Glutamatergic neuron (in vitro differentiated cells): ENCODE measurements around the gene DPPA2. TPM values are rescaled to one million over a fixed set of nuclear protein-coding genes. Genes with fewer than 3 reads are reported as not detected.

Experiments
- DNase-seq: peaks from one replicate; pipeline ENCODE4 v3.0.0; 2022
- H3K27ac Mint-ChIP-seq: one replicate; pipeline ENCODE4 v1.8.0; 2020; ENCODE audit warnings: mild to moderate bottlenecking, mixed read lengths, inconsistent platforms; ENCODE audit not compliant: unreplicated experiment
- H3K27me3 Mint-ChIP-seq: one replicate; pipeline ENCODE4 v1.8.0; 2020; ENCODE audit warnings: mild to moderate bottlenecking, moderate library complexity, mixed read lengths, inconsistent platforms; ENCODE audit not compliant: unreplicated experiment
- H3K36me3 Mint-ChIP-seq: one replicate; pipeline ENCODE4 v1.8.0; 2020; ENCODE audit warnings: mild to moderate bottlenecking, mixed read lengths, inconsistent platforms; ENCODE audit not compliant: unreplicated experiment
- H3K4me1 Mint-ChIP-seq: one replicate; pipeline ENCODE4 v1.8.0; 2020; ENCODE audit warnings: mild to moderate bottlenecking, low read depth, mixed read lengths, inconsistent platforms; ENCODE audit not compliant: unreplicated experiment
- H3K4me3 Mint-ChIP-seq: one replicate; pipeline ENCODE4 v1.8.0; 2020; ENCODE audit warnings: mild to moderate bottlenecking, mixed read lengths, inconsistent platforms; ENCODE audit not compliant: unreplicated experiment
- H3K9me3 Mint-ChIP-seq: one replicate; pipeline ENCODE4 v1.8.0; 2020; ENCODE audit warnings: mild to moderate bottlenecking, moderate library complexity, mixed read lengths, inconsistent platforms; ENCODE audit not compliant: unreplicated experiment
- total RNA-seq: library from RNA; stranded (reverse); fragmentation: NEBNext Ultra II Directional; extraction: Animal tissue kit (Norgen Biotek cat#: 25700); gene quantifications from one replicate; pipeline ENCODE4 v1.2.1, GENCODE V29; 2021; ENCODE audit not compliant: unreplicated experiment
- TF ChIP-seq, protein P1 (sequence below): fragments of 200-600 bp; sonication (generic); IDR thresholded peaks from one replicate; pipeline ENCODE4 v1.5.0; 2021; ENCODE audit not compliant: partially characterized antibody, unreplicated experiment

DPPA2 gene
- total RNA-seq, 1 donor from 2014 or later = 0.42 TPM

DNA sequence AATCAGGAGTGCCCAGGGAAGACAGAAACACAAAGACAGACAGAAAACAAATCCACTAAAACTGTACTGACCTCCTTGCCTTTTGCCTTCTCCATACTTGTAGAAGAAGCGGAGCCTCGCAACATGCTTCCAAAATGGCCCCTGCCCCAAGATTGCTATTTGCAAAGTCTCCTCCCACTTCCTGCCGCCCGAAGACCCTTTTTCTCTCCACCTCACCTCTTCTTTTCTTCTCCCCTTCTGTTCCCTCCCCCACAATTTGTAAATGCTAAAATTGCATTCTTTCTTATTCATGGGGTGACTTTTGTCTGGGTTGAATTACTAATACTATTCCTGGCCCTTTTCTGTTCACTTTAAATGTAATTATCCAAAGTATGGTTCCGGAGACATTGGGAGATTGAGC is 21.1 kb upstream of the DPPA2 start, which contains the start of gene DPPA4:
DPPA4 (minus strand) TSS at position 154 of the 400 bp plus-strand sequence; CDS start at position 125, 29 bp downstream.
- peaks cover 5% of the 10 kb centered on the region for H3K9me3 Mint-ChIP-seq
- peak within 1 kb of the TSS; percentile 99 for H3K4me3 Mint-ChIP-seq
- peak within 1 kb of the TSS; percentile 85 for H3K27ac Mint-ChIP-seq
- H3K36me3 Mint-ChIP-seq = no peaks in the 10 kb centered on the region
- H3K4me1 Mint-ChIP-seq = peaks cover 16% of the 10 kb centered on the region
- peaks cover 8% of the 10 kb centered on the region for H3K27me3 Mint-ChIP-seq
- peak; percentile 46 for DNase-seq
- TF ChIP-seq, protein P1, sequence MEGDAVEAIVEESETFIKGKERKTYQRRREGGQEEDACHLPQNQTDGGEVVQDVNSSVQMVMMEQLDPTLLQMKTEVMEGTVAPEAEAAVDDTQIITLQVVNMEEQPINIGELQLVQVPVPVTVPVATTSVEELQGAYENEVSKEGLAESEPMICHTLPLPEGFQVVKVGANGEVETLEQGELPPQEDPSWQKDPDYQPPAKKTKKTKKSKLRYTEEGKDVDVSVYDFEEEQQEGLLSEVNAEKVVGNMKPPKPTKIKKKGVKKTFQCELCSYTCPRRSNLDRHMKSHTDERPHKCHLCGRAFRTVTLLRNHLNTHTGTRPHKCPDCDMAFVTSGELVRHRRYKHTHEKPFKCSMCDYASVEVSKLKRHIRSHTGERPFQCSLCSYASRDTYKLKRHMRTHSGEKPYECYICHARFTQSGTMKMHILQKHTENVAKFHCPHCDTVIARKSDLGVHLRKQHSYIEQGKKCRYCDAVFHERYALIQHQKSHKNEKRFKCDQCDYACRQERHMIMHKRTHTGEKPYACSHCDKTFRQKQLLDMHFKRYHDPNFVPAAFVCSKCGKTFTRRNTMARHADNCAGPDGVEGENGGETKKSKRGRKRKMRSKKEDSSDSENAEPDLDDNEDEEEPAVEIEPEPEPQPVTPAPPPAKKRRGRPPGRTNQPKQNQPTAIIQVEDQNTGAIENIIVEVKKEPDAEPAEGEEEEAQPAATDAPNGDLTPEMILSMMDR = no peak

DNA sequence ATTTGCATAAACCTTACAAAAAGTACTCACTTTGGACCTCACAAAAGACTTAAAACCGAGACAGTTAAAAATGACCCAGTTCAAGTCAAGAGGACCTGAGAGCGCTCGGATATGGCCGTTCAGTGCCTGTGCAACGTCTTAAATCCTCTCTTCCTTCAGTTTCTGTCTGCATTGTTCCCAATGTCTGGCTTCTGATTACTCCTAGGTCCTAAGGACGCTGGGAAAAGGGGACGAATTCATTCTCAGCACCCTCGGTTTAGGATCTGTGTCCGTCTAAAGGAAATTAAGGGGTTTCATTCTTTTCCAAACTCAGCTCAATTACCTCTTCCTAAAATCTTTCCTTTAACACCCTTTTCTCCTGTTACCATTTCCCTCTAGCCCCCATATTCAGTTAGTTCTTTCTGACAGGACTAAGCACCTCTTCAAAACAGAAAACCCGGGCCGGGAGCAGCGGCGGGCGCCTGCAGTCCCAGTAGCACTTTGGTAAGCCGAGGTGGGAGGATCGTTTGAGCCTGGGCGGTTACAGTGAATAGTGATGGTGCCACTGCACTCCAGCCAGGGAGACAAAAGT is 20.1 kb upstream of the DPPA2 start:
- Mint-ChIP-seq H3K9me3 (peaks cover 5% of the 10 kb centered on the region), H3K4me3 (peak overlapping the region; percentile 99), H3K4me1 (peaks cover 16% of the 10 kb centered on the region), H3K36me3 (no peaks in the 10 kb centered on the region), H3K27ac (peak overlapping the region; percentile 85), H3K27me3 (peaks cover 8% of the 10 kb centered on the region)
- peak; percentile 66 for DNase-seq
- TF ChIP-seq, protein P1 = no peak

DNA sequence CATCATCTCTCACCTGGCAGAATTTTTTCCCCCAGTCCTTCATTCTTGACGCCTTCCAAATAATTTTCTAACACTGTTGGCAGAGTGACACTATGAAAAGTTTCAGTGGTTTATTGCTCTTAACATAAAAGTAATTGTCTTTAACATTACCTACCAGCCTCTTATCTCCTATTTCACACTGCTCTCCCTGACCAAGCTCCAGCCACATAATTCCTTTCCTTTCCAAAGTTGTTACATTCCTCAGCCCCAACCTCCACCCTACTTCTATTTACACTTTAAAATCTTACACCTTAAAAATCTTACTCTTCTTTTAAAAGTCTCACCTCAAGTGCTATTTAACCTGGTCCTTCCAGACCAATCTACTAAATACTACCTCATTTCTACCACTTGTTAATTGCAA is 18.3 kb upstream of the DPPA2 start:
- peak overlapping the region; percentile 54 for H3K4me3 Mint-ChIP-seq
- H3K27ac Mint-ChIP-seq = no peak overlapping the region
- no peak for DNase-seq
- H3K4me1 Mint-ChIP-seq = peaks cover 16% of the 10 kb centered on the region
- TF ChIP-seq, protein P1 = no peak
- H3K9me3 Mint-ChIP-seq = peaks cover 5% of the 10 kb centered on the region
- H3K27me3 Mint-ChIP-seq = peaks cover 8% of the 10 kb centered on the region
- H3K36me3 Mint-ChIP-seq = no peaks in the 10 kb centered on the region

DNA sequence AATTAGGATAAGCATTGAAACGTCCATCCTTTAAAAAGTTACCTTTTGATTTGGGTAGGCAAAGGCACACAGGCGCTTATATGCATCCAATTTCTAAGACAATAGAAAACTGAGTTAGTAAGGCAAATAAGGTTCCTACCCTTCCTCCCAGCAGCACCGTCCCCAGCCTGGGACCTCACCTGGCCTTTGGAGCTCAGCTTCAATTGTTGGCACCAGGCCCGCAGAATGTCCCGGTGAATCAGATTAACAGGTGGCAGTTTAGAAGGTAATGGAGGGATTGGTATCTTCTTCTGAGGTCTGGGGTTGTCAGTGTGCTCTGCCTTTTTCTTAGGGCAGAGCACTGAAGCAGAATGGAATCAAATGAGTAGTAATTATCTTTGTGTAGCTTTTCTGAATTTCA is 15.4 kb upstream of the DPPA2 start:
- Mint-ChIP-seq H3K27me3 (peaks cover 6% of the 10 kb centered on the region), H3K27ac (no peak overlapping the region), H3K4me1 (peaks cover 18% of the 10 kb centered on the region), H3K36me3 (no peaks in the 10 kb centered on the region), H3K9me3 (peaks cover 4% of the 10 kb centered on the region), H3K4me3 (no peak overlapping the region)
- DNase-seq = no peak
- TF ChIP-seq, protein P1 = no peak

DNA sequence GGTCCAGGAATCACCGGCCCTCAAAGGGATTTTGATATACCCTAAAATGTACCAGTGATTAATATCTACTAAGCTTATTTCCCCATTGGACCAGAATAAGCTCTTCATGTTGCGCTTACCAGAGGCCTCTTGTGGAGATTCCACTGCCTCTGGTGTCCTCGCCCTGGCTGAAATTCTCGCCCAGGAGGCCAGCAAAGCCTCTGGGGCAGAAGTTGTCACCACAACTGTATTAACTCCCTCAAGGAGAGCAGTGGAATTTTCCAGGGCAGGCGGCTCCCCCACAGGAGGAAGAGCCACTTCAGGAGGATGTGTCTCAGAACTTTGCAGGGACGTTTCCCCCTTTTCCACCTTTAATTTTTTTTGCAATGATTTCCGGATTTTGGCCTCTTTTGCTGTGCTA is 14.1 kb upstream of the DPPA2 start:
- Mint-ChIP-seq H3K36me3 (no peaks in the 10 kb centered on the region), H3K9me3 (peaks cover 2% of the 10 kb centered on the region), H3K4me1 (peaks cover 15% of the 10 kb centered on the region), H3K27me3 (no peaks in the 10 kb centered on the region), H3K27ac (no peak overlapping the region), H3K4me3 (no peak overlapping the region)
- DNase-seq = no peak
- TF ChIP-seq, protein P1 = no peak
